Germinal center (tissue), 1 donor: ENCODE measurements around the gene SRSF8.
"Not testable (repeated sequence)": the region's sequence is repeated elsewhere in the genome, so short reads cannot be mapped to it uniquely, and the experiment has no call there.

Source experiments
- DNase-seq: peaks from one replicate; pipeline ENCODE4 v3.0.0; 2012; ENCODE audit warnings: mixed read lengths, low spot score

Gene SRSF8, protein sequence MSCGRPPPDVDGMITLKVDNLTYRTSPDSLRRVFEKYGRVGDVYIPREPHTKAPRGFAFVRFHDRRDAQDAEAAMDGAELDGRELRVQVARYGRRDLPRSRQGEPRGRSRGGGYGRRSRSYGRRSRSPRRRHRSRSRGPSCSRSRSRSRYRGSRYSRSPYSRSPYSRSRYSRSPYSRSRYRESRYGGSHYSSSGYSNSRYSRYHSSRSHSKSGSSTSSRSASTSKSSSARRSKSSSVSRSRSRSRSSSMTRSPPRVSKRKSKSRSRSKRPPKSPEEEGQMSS

GRCh38 chr11:95066716-95067038 lies at the start of gene SRSF8:
Gene SRSF8, plus strand, starts transcription at chr11:95066919. Its CDS starts 308 bp downstream, at chr11:95067227.
- no peak for DNase-seq

DNA sequence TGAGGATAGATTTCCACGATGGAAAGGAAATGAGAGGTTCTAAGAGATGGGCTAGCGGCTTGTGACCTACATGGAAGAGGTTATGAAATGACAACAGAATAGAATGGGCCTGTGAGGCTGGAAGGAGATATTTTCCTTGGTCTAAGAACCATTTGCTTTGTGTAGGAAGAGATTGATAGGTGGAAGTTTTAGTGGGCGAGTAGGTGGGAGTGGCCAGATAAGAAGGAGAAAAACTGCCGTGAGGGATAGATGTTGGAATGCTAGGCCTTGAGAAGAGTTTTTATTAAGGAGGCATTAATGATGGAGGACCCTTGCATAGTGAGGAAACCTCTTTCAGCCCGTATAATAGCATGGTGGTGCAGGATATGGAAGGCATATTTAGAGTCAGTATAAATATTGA lies 45.3 kb upstream of the SRSF8 start:
- DNase-seq = not testable (repeated sequence)

GRCh38 chr11:95024958-95025357 lies 41.8 kb upstream of the SRSF8 start, which contains the start of gene KDM4E:
Gene KDM4E, plus strand, starts transcription at chr11:95025258. Its CDS starts 300 bp downstream, at chr11:95025558.
- DNase-seq = no peak

DNA sequence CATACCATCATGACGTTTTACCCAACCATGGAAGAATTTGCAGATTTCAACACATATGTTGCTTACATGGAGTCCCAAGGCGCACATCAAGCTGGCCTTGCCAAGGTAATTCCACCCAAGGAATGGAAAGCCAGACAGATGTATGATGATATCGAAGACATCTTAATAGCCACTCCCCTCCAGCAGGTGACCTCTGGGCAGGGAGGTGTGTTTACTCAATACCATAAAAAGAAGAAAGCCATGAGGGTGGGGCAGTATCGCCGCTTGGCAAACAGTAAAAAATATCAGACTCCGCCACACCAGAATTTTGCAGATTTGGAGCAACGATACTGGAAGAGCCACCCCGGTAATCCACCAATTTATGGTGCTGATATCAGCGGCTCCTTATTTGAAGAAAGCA lies 41.1 kb upstream of the SRSF8 start:
- DNase-seq = not testable (repeated sequence)

DNA sequence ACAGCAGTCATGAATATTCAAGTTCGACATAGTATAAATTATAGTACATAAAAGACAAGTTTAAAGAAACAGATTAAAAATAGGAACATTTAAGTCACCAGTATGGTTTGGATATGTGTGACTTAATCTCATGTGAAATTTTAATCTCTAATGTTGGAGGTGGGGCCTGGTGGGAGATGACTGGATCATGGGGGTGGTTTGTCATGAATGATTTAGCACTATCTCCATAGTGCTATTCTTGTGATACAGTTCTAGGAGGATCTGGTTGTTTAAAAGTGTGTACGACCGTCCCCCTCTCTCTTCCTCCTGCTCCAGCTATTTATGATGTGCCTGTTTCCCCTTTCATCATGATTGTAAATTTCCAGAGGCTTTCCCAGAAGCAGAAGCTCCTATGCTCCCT lies 38.4 kb upstream of the SRSF8 start:
- DNase-seq = no peak

GRCh38 chr11:95033051-95033450 lies 33.7 kb upstream of the SRSF8 start:
- DNase-seq = no peak

DNA sequence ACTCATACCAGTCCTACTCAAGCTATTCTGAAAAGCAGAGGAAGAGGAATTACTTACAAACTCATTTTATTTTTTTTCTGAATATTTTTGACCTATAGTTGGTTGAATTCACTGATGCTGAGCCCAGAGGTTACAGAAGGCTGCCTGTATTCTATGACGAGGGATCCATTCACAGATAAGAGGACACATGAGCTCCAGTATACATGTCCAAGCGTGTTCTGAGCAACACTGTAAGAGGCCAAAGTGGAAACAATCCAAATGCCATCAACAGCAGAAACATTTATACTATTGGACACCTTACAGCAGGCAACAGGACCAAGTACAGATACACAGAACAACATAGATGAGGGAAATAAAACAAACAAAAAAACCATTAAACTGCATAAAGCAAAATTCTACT lies 31.4 kb upstream of the SRSF8 start:
- DNase-seq = no peak

- not testable (repeated sequence) for DNase-seq
These were observed 29.2 kb upstream of the SRSF8 start for GRCh38 chr11:95037356-95038035.

GRCh38 chr11:95042239-95042638 lies 24.5 kb upstream of the SRSF8 start:
- no peak for DNase-seq

GRCh38 chr11:95042906-95043305 lies 23.8 kb upstream of the SRSF8 start:
- DNase-seq = no peak

- no peak for DNase-seq
These were observed 22.7 kb upstream of the SRSF8 start for GRCh38 chr11:95044010-95044409.

DNA sequence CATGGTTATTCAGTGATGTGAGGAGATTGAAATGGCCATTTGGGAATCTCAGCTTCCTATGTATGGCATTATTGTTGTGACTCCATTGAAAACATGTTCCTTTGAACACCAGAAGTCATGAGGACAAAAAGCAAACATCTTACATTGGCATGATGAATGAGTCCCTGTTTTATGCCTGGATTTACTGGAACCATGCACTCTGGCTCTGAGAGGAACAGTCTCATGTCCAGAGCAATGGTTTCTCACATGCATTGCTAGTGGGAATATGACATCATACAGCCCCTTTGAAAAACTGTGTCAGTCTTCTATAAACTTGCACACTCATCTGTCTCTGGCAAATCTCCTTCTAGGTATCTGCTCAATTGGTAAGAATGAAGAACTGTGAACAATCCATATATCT lies 20.9 kb upstream of the SRSF8 start:
- DNase-seq = no peak

DNA sequence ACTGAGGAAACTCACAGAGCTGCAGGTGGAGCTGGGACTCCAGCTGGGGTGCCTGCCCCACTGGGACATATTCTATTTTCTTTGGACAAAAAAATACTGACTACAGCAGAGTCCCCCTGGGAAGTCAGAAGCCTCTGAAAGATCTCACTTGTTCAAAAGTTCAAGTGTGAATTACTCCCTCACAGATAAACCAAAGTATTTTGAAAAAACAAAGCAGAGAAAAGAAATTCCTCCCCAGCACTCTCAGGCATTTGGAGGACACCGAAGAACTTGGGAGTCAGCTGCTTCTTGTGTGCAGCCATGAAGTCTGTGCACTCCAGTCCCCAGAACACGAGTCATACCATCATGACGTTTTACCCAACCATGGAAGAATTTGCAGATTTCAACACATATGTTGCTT lies 17.6 kb upstream of the SRSF8 start, which contains the start of gene KDM4F:
KDM4F (plus strand) TSS at position 301 of the 400 bp plus-strand sequence.
- not testable (repeated sequence) for DNase-seq

- no peak for DNase-seq
These were observed 16.0 kb upstream of the SRSF8 start for GRCh38 chr11:95050595-95051202.

GRCh38 chr11:95054356-95054755 lies 12.4 kb upstream of the SRSF8 start:
- no peak for DNase-seq

DNA sequence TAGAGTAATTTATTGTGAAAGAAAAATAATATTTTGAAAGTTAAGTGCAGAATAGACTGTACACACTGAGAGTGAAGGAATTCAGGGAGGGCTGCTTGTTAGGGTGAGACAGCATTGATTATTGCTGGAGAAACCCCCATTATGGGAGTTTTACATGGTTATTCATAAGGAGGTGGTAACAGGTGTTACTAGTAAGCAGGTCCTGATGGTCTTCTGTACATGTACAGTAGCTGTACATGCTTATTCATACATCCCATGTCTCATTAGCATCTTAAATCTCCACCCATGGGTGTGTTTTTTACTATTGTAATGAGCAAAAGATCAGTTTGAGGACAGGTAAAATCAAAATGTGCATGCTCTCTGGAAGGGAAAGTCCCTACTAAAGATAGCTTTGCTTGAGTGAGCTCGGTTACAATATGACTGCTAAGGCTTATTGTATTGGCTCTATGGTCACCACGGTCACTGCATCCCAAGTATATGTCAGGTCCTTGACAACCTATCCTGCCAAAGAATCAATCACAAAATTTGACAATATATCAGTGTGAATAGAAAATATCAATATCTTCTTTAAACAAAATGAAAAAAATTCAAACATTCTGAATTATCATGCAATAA lies 11.3 kb upstream of the SRSF8 start:
- no peak for DNase-seq

DNA sequence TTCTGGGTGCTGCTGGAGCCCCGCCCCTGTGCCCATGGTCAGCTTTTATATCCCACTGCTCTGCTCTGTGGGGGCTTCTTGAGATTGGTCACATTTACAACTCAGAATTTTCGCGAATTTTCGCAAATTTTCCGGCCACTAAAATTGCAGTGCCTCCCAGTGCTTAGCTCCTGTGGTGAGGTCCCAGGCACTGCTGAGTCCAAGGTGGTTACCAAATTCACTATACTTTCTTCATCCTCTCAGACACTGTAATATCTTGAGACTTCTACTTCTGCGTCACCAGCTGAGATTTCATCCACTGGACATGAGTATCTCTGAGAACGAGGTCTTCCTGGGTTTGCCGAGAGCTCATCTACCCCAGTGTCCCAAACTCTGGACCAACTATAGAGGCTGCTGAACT lies 8.8 kb upstream of the SRSF8 start:
- no peak for DNase-seq

DNA sequence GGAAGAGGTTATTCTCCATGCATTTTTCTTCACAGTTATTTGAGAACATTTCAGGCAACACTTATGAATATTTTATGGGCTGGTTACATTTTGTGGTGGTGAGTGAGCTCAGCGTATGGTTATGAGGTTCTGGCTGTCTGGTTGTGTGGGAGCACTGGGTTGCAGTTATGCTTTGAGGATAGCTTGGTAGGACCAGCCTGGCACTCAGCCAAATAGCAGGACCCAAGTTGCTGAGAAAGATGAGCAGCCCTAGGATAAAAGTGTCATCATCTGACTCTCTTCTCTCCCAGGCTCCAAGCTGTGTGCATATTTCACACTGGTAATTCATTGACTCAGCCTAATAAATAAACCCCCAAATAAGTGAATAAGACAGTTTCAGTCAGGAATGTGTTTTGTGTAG lies 8.1 kb upstream of the SRSF8 start:
- no peak for DNase-seq

DNA sequence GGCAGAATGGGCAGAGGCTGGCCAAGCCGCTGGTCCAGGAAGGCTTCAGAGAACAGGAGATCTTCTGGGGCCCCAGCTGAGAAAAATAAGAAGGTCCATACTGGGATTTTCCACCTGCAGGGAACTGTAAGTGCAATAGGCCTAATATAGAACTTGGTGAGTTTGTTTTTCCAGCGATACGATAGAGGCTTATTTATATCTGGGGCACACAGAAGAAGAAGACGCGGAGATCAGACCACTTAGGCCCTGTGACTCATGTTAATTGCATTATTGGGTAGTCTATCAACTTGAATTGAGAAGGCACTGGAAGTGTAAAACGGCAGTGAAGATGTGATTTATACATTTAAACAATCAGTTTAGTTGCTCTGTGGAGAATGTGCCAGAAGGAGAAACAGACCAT lies 7.7 kb upstream of the SRSF8 start:
- no peak for DNase-seq

DNA sequence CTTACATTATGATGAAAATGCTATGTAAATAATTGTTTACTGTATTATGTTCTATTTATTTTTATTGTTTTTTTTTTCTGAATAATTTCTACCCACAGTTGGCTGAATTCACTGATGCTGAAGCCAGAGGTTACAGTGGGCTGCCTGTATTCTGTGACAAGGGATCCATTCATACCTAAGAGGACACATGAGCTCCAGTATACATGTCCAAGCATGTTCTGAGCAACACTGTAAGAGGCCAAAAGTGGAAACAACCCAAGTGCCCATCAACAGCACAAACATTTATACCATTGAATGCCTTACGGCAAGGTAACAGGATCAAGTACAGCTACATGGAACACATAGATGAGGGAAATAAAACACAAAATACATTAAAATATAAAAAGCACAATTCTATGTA lies 1.4 kb upstream of the SRSF8 start:
- no peak for DNase-seq

DNA sequence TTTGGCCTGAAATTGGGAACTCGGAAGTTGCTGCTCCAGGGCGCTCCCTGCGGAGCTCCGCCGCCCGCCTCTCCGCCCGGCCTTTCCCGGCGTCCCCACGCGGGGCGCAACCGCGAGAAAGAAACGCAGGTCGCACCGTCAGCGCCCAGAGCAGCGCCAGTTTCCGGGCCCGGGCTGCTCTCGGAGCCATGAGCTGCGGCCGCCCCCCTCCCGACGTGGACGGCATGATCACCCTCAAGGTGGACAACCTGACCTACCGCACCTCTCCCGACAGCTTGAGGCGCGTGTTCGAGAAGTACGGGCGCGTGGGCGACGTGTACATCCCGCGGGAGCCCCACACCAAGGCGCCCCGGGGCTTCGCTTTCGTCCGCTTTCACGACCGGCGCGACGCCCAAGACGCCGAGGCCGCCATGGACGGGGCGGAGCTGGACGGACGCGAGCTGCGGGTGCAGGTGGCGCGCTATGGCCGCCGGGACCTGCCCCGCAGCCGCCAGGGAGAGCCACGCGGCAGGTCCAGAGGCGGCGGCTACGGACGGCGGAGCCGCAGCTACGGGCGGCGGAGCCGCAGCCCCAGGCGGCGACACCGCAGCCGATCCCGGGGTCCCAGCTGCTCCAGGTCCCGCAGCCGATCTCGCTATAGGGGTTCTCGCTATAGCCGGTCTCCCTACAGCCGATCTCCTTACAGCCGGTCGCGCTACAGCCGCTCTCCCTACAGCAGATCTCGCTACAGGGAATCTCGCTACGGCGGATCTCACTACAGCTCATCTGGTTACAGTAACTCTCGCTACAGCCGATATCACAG lies 521 bp downstream of the SRSF8 start:
- peak; percentile 59 for DNase-seq

- no peak for DNase-seq
These were observed 1.1 kb downstream of the SRSF8 start for GRCh38 chr11:95067841-95068219.
